Fibroblast of lung (primary cell): ENCODE measurements around the gene MORC1. TPM values are rescaled to one million over a fixed set of nuclear protein-coding genes. Genes with fewer than 3 reads are reported as not detected.

Source experiments
- DNase-seq, 2 donors: peaks; one replicate each; pipeline versions ENCODE4 v3.0.0 to v3.0.0-alpha.2; 2010; ENCODE audit warnings: low read depth in 2 of 2
- H2AFZ ChIP-seq: 2 replicates; pipeline ENCODE4 v1.5.1; 2012; ENCODE audit warnings: low read length, control low read depth, inconsistent platforms
- H3K27ac ChIP-seq: 2 replicates; pipeline ENCODE4 v1.5.1; 2011; ENCODE audit warnings: low read length, control low read depth; ENCODE audit not compliant: insufficient read depth
- H3K27me3 ChIP-seq: 2 replicates; pipeline ENCODE4 v1.5.1; 2011; ENCODE audit warnings: mild to moderate bottlenecking, low read length; ENCODE audit not compliant: control insufficient read depth, insufficient read depth
- H3K36me3 ChIP-seq: 2 replicates; pipeline ENCODE4 v1.5.1; 2011; ENCODE audit warnings: low read length; ENCODE audit not compliant: control insufficient read depth, insufficient read depth
- H3K4me1 ChIP-seq: 2 replicates; pipeline ENCODE4 v1.5.1; 2011; ENCODE audit warnings: low read length; ENCODE audit not compliant: control insufficient read depth, insufficient read depth; ENCODE audit errors: extremely low read depth
- H3K4me2 ChIP-seq: 2 replicates; pipeline ENCODE4 v1.5.1; 2011; ENCODE audit warnings: low read length, control low read depth; ENCODE audit not compliant: insufficient read depth; ENCODE audit errors: extremely low read depth
- H3K4me3 ChIP-seq, 4 experiments: fragments of 200-600 bp in 1 of 4; sonication (generic) in 1 of 4; replicated peaks in 1 of 4; 2 replicates each; pipeline ENCODE4 v1.5.1; 2011 to 2016; ENCODE audit warnings: low read length in 4 of 4, low read depth in 3 of 4, mild to moderate bottlenecking in 3 of 4, control low read depth in 2 of 4, inconsistent platforms in 1 of 4, mixed read lengths in 1 of 4; ENCODE audit not compliant: insufficient read depth in 1 of 4; ENCODE audit errors: control extremely low read depth in 1 of 4
- H3K79me2 ChIP-seq: 2 replicates; pipeline ENCODE4 v1.5.1; 2012; ENCODE audit warnings: mild to moderate bottlenecking, low read length, inconsistent platforms; ENCODE audit not compliant: control insufficient read depth, insufficient read depth
- H3K9ac ChIP-seq: 2 replicates; pipeline ENCODE4 v1.5.1; 2011; ENCODE audit warnings: mild to moderate bottlenecking, low read length, control low read depth; ENCODE audit not compliant: insufficient read depth
- H3K9me3 ChIP-seq: 2 replicates; pipeline ENCODE4 v1.5.1; 2012; ENCODE audit warnings: low read depth, low read length; ENCODE audit not compliant: control insufficient read depth, insufficient read depth
- H4K20me1 ChIP-seq: 2 replicates; pipeline ENCODE4 v1.5.1; 2011; ENCODE audit warnings: low read length; ENCODE audit not compliant: control insufficient read depth, insufficient read depth; ENCODE audit errors: extremely low read depth
- EZH2 ChIP-seq: IDR thresholded peaks from 2 replicates; pipeline ENCODE4 v1.5.1; 2012; ENCODE audit warnings: low read length, control low read depth, mild to moderate bottlenecking; ENCODE audit errors: missing control alignments
- polyA plus RNA-seq, 2 donors: library from polyadenylated mRNA; depleted of rRNA in 1 of 2; stranded (reverse) in 1 of 2; unstranded in 1 of 2; fragments of >200 nt; gene quantifications; 2 replicates each; pipeline ENCODE4 v1.2.1, GENCODE V29; 2011 to 2012; ENCODE audit warnings: missing spikeins in 1 of 2
- total RNA-seq: library from RNA; depleted of rRNA; stranded (reverse); fragments of >200 nt; gene quantifications from 2 replicates; pipeline ENCODE4 v1.2.1, GENCODE V29; 2014
- TF ChIP-seq, protein P1 (sequence below), 2 donors: IDR thresholded peaks in 1 of 2; conservative IDR thresholded peaks in 1 of 2; 1 replicate in 1 of 2; 2 replicates in 1 of 2; pipeline ENCODE4 v1.5.1; 2011 to 2012; ENCODE audit warnings: low read length in 2 of 2, control low read depth in 1 of 2, inconsistent platforms in 1 of 2, low read depth in 1 of 2, mild to moderate bottlenecking in 1 of 2

MORC1 gene
- total and polyA plus RNA-seq, 2 donors (not counting 1 experiment from before 2014, with no cell fraction given): not detected

DNA sequence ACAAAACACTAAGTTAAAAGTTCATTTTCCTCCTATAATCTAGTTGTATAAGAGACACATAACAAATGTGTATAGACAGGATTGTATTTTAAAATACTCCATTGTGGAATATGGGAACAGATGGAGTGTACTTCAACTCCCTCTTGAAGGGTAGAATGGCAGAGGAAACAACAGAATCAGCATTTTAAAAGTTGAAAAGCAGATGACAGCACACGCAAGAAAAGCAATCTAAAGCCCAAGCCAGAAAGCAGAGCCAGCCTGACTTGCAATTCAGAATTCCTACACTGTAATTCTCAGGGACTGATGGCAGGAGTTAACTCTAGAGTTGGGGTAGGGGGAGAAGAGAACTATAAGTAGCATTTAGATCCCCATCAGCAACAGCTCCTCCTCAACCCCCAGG lies 22.8 kb downstream of the MORC1 start:
- TF ChIP-seq, protein P1, sequence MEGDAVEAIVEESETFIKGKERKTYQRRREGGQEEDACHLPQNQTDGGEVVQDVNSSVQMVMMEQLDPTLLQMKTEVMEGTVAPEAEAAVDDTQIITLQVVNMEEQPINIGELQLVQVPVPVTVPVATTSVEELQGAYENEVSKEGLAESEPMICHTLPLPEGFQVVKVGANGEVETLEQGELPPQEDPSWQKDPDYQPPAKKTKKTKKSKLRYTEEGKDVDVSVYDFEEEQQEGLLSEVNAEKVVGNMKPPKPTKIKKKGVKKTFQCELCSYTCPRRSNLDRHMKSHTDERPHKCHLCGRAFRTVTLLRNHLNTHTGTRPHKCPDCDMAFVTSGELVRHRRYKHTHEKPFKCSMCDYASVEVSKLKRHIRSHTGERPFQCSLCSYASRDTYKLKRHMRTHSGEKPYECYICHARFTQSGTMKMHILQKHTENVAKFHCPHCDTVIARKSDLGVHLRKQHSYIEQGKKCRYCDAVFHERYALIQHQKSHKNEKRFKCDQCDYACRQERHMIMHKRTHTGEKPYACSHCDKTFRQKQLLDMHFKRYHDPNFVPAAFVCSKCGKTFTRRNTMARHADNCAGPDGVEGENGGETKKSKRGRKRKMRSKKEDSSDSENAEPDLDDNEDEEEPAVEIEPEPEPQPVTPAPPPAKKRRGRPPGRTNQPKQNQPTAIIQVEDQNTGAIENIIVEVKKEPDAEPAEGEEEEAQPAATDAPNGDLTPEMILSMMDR (conservative IDR thresholded peaks at IDR 0.05 in 1 of 2, IDR thresholded peaks at IDR 0.05 in 1 of 2; ENCODE audit: low read depth in 1 of 2, low read length in 2 of 2): no peak
- TF ChIP-seq EZH2: no peak
- H3K36me3 ChIP-seq: no peaks in the 10 kb centered on the region
- H3K79me2 ChIP-seq: no peaks in the 10 kb centered on the region
- H3K9me3 ChIP-seq: no peaks in the 10 kb centered on the region
- H2AFZ ChIP-seq: no peak overlapping the region
- H4K20me1 ChIP-seq: no peaks in the 10 kb centered on the region
- H3K27ac ChIP-seq: no peak overlapping the region
- H3K4me2 ChIP-seq: no peak overlapping the region
- no peak overlapping the region for H3K9ac ChIP-seq
- no peaks in the 10 kb centered on the region for H3K4me1 ChIP-seq
- DNase-seq: no peak
- no peak overlapping the region for H3K4me3 ChIP-seq
- no peaks in the 10 kb centered on the region for H3K27me3 ChIP-seq

DNA sequence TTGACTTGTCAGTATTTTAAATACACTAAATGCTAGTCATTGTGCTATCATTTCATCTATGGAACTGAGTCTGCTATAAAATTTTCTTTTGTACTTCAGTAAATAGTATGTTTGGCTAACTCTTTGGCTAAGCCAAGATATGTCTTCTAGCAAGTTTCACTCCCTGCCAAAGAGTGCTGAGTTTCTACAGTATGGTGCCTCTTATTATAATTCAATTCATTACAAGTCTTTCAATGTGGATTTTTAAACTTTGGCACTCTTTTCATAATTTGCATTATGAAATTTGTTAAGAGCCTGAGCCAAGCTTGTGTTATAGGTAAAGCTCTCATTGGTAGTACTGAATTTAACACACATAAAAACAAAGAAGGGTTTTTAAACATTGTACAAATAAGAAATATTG lies 24.4 kb downstream of the MORC1 start:
- Histone ChIP-seq H3K4me1 (no peaks in the 10 kb centered on the region), H4K20me1 (no peaks in the 10 kb centered on the region), H3K9ac (no peak overlapping the region), H2AFZ (no peak overlapping the region), H3K79me2 (no peaks in the 10 kb centered on the region), H3K36me3 (no peaks in the 10 kb centered on the region), H3K4me3 (no peak overlapping the region), H3K27me3 (no peaks in the 10 kb centered on the region), H3K4me2 (no peak overlapping the region), H3K9me3 (no peaks in the 10 kb centered on the region), H3K27ac (no peak overlapping the region)
- TF ChIP-seq, protein P1 (conservative IDR thresholded peaks at IDR 0.05 in 1 of 2, IDR thresholded peaks at IDR 0.05 in 1 of 2; ENCODE audit: low read depth in 1 of 2, low read length in 2 of 2): no peak
- no peak for TF ChIP-seq EZH2
- no peak for DNase-seq

DNA sequence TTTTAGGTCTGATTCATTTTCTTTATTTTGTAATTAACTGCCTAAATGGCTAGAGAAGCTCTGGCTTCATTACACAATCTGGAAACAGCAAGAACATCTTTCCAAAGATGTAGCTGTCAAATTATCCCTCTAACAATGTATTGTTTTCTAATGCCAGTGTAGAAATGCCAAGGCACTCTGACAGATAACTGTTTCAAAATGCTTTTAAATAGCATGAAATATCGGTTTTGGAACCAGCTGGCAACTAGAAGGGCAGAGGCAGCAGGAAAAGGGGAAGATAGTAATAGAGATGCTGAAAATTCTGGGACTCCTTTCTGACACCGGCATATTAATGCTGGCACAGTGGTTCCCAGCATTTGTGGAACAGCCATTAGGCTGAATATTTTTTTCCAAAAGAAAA lies 26.1 kb downstream of the MORC1 start:
- Histone ChIP-seq H3K27ac (no peak overlapping the region), H3K9ac (no peak overlapping the region), H3K9me3 (no peaks in the 10 kb centered on the region), H3K4me2 (no peak overlapping the region), H3K79me2 (no peaks in the 10 kb centered on the region), H3K4me1 (no peaks in the 10 kb centered on the region), H3K36me3 (no peaks in the 10 kb centered on the region), H3K4me3 (no peak overlapping the region), H3K27me3 (no peaks in the 10 kb centered on the region), H2AFZ (no peak overlapping the region), H4K20me1 (no peaks in the 10 kb centered on the region)
- DNase-seq: peak in 1 of 2 donors; percentile 2
- no peak for TF ChIP-seq EZH2
- TF ChIP-seq, protein P1 (conservative IDR thresholded peaks at IDR 0.05 in 1 of 2, IDR thresholded peaks at IDR 0.05 in 1 of 2; ENCODE audit: low read depth in 1 of 2, low read length in 2 of 2): no peak
